GM23338 (cell line): Measurements from ENCODE around the gene NARS2. TPM values are rescaled to one million over a fixed set of nuclear protein-coding genes. Genes with fewer than 3 reads are reported as not detected.

Experiments
- ATAC-seq: fragments of 200-7000 bp; cut with Tn5 transposase; 3 replicates; pipeline ENCODE4 v1.9.1; 2020
- DNase-seq: peaks from one replicate; pipeline ENCODE4 v3.0.0-alpha.2; 2015; ENCODE audit warnings: low spot score
- H2AFZ ChIP-seq: fragments of 200-600 bp; sonication (generic); 2 replicates; pipeline ENCODE4 v1.8.0; 2016; ENCODE audit warnings: antibody characterized with exemption, mild to moderate bottlenecking, moderate library complexity
- H3F3A ChIP-seq: fragments of 200-600 bp; sonication (generic); replicated peaks from 2 replicates; pipeline ENCODE4 v1.8.0; 2017; ENCODE audit warnings: antibody characterized with exemption, mixed run types, low read depth
- H3K27ac ChIP-seq: fragments of 200-600 bp; sonication (generic); 2 replicates; pipeline ENCODE4 v1.6.1; 2016; ENCODE audit warnings: low read depth
- H3K27me3 ChIP-seq: fragments of 200-600 bp; sonication (generic); 2 replicates; pipeline ENCODE4 v1.8.0; 2016; ENCODE audit warnings: mild to moderate bottlenecking, mixed run types, moderate library complexity; ENCODE audit not compliant: insufficient read depth
- H3K36me3 ChIP-seq: fragments of 200-600 bp; sonication (generic); 2 replicates; pipeline ENCODE4 v1.8.0; 2016; ENCODE audit warnings: mild to moderate bottlenecking; ENCODE audit not compliant: insufficient read depth
- H3K4me1 ChIP-seq: fragments of 200-600 bp; sonication (generic); 2 replicates; pipeline ENCODE4 v1.8.0; 2016; ENCODE audit warnings: mild to moderate bottlenecking, moderate library complexity; ENCODE audit not compliant: insufficient read depth
- H3K4me2 ChIP-seq: fragments of 200-600 bp; sonication (generic); 2 replicates; pipeline ENCODE4 v1.7.1; 2017; ENCODE audit warnings: mixed run types
- H3K4me3 ChIP-seq: fragments of 200-600 bp; sonication (generic); 2 replicates; pipeline ENCODE4 v1.6.1; 2016; ENCODE audit warnings: mixed run types
- H3K79me2 ChIP-seq: fragments of 200-600 bp; sonication (generic); replicated peaks from 2 replicates; pipeline ENCODE4 v1.8.0; 2017; ENCODE audit warnings: mild to moderate bottlenecking; ENCODE audit not compliant: insufficient read depth
- H3K9me2 ChIP-seq: fragments of 200-600 bp; sonication (generic); 2 replicates; pipeline ENCODE4 v1.8.0; 2017; ENCODE audit not compliant: insufficient read depth
- H4K20me1 ChIP-seq: fragments of 200-600 bp; sonication (generic); replicated peaks from 2 replicates; pipeline ENCODE4 v1.8.0; 2017; ENCODE audit warnings: mild to moderate bottlenecking; ENCODE audit not compliant: insufficient read depth
- H3K27ac Mint-ChIP-seq: 2 replicates; pipeline ENCODE4 v1.8.0; 2020; ENCODE audit warnings: inconsistent platforms, mild to moderate bottlenecking, moderate library complexity, mixed read lengths
- H3K27me3 Mint-ChIP-seq: 3 replicates; pipeline ENCODE4 v1.8.0; 2022; ENCODE audit warnings: low read depth, mild to moderate bottlenecking, moderate library complexity, mixed read lengths, inconsistent platforms; ENCODE audit not compliant: insufficient read depth, poor library complexity
- H3K36me3 Mint-ChIP-seq: 3 replicates; pipeline ENCODE4 v1.8.0; 2021; ENCODE audit warnings: low read depth, mild to moderate bottlenecking, inconsistent platforms, moderate library complexity, mixed read lengths
- H3K4me1 Mint-ChIP-seq: 3 replicates; pipeline ENCODE4 v1.8.0; 2020; ENCODE audit warnings: mild to moderate bottlenecking, inconsistent platforms, mixed read lengths
- H3K4me3 Mint-ChIP-seq: 3 replicates; pipeline ENCODE4 v1.8.0; 2021; ENCODE audit warnings: moderate library complexity, mild to moderate bottlenecking, inconsistent platforms, mixed read lengths
- H3K9me3 Mint-ChIP-seq: 3 replicates; pipeline ENCODE4 v1.8.0; 2020; ENCODE audit warnings: moderate library complexity, mild to moderate bottlenecking, inconsistent platforms, mixed read lengths
- CREB1 ChIP-seq: fragments of 250-450 bp; sonication (Bioruptor Pico); IDR thresholded peaks from 2 replicates; pipeline ENCODE4 v1.5.0; 2020; ENCODE audit warnings: low read depth, mild to moderate bottlenecking, moderate library complexity
- ETS1 ChIP-seq: IDR thresholded peaks from 2 replicates; pipeline ENCODE4 v1.6.1; 2016; ENCODE audit warnings: antibody characterized with exemption
- EZH2 ChIP-seq: fragments of 200-600 bp; sonication (generic); IDR thresholded peaks from one replicate; pipeline ENCODE4 v1.8.0; 2017; ENCODE audit warnings: antibody characterized with exemption, mild to moderate bottlenecking, low read depth; ENCODE audit not compliant: unreplicated experiment
- EZH2phosphoT487 ChIP-seq: fragments of 200-600 bp; sonication (generic); IDR thresholded peaks from one replicate; pipeline ENCODE4 v1.8.1; 2018; ENCODE audit warnings: antibody characterized with exemption; ENCODE audit not compliant: unreplicated experiment
- JUNB ChIP-seq: IDR thresholded peaks from one replicate; pipeline ENCODE4 v1.6.1; 2016; ENCODE audit warnings: antibody characterized with exemption; ENCODE audit not compliant: unreplicated experiment
- NANOG ChIP-seq: IDR thresholded peaks from 2 replicates; pipeline ENCODE4 v1.6.1; 2016; ENCODE audit warnings: antibody characterized with exemption, borderline replicate concordance
- POLR2AphosphoS5 ChIP-seq: IDR thresholded peaks from 2 replicates; pipeline ENCODE4 v1.6.1; 2016; ENCODE audit warnings: antibody characterized with exemption, low read depth
- REST ChIP-seq: IDR thresholded peaks from one replicate; pipeline ENCODE4 v1.6.1; 2018; ENCODE audit warnings: antibody characterized with exemption; ENCODE audit not compliant: unreplicated experiment
- STAT1 ChIP-seq: IDR thresholded peaks from one replicate; pipeline ENCODE4 v1.6.1; 2016; ENCODE audit warnings: antibody characterized with exemption; ENCODE audit not compliant: unreplicated experiment
- ZNF114 ChIP-seq: fragments of 250-450 bp; sonication (Bioruptor Pico); IDR thresholded peaks from 2 replicates; pipeline ENCODE4 v1.5.0; 2020; ENCODE audit warnings: mild to moderate bottlenecking, moderate library complexity
- ZNF331 ChIP-seq: fragments of 250-450 bp; sonication (Bioruptor Pico); IDR thresholded peaks from 2 replicates; pipeline ENCODE4 v1.5.0; 2020; ENCODE audit warnings: low read depth, mild to moderate bottlenecking, moderate library complexity
- polyA plus RNA-seq: library from polyadenylated mRNA; unstranded; fragments of >200 nt; fragmentation: Nextera tagmentation; extraction: Ambion mirVana; gene quantifications from 2 replicates; pipeline ENCODE4 v1.2.1, GENCODE V29; 2016
- total RNA-seq: library from RNA; depleted of rRNA; stranded (reverse); fragments of >200 nt; shearing (Covaris generic); gene quantifications from 2 replicates; pipeline ENCODE4 v1.2.3, GENCODE V29; 2014
- TF ChIP-seq, protein P1 (sequence below): fragments of 250-450 bp; sonication (Bioruptor Pico); IDR thresholded peaks from 2 replicates; pipeline ENCODE4 v1.5.0; 2020; ENCODE audit warnings: mild to moderate bottlenecking, moderate library complexity
- TF ChIP-seq, protein P2 (sequence below), 2 experiments: fragments of 200-600 bp in 1 of 2; sonication (generic) in 1 of 2; conservative IDR thresholded peaks; 2 replicates each; pipeline versions ENCODE4 v1.5.1 to v1.6.1; 2016 to 2017; ENCODE audit warnings: antibody characterized with exemption in 2 of 2, low read depth in 2 of 2, mild to moderate bottlenecking in 2 of 2, moderate library complexity in 1 of 2

Gene NARS2
- total and polyA plus RNA-seq, 2 experiments from 2014 or later = 45.7 to 62.0 TPM

DNA sequence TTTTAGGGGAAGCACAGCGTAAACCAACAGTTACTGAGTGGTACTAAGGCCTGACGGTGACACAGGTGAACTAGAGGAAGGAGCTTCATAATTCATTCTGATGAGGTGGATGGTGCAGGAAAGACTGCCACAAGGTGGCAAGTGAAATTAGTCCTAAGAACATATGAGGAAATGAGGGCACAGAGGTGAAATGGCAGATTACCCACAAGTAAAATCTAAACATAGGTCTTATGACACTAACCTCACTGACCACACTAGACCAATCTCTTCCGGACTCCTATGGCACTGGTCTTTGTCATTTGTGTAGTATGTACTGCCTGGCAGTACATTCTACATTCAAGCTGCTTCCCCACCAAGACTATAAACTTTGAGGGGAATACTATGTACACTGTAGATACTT is 177.3 kb downstream of the NARS2 start:
- Mint-ChIP-seq H3K27me3 (peaks cover 12% of the 10 kb centered on the region), H3K27ac (no peak overlapping the region), H3K9me3 (no peaks in the 10 kb centered on the region), H3K36me3 (no peaks in the 10 kb centered on the region), H3K4me3 (no peak overlapping the region), H3K4me1 (peaks cover 23% of the 10 kb centered on the region)
- H3K79me2 ChIP-seq = no peaks in the 10 kb centered on the region
- ATAC-seq (no peak), DNase-seq (no peak)
- H4K20me1 ChIP-seq = no peaks in the 10 kb centered on the region; the same call in 1 of the 2 replicates
- H3K4me1 ChIP-seq = peaks cover 13% of the 10 kb centered on the region; the same call in 1 of the 2 replicates
- no peak overlapping the region for H3K4me2 ChIP-seq
- no peaks in the 10 kb centered on the region for H3K36me3 ChIP-seq
- no peak for TF ChIP-seq STAT1
- no peak for TF ChIP-seq JUNB
- TF ChIP-seq CREB1 (CRISPR knock-in tag) = no peak
- no peak for TF ChIP-seq NANOG
- TF ChIP-seq, protein P1, sequence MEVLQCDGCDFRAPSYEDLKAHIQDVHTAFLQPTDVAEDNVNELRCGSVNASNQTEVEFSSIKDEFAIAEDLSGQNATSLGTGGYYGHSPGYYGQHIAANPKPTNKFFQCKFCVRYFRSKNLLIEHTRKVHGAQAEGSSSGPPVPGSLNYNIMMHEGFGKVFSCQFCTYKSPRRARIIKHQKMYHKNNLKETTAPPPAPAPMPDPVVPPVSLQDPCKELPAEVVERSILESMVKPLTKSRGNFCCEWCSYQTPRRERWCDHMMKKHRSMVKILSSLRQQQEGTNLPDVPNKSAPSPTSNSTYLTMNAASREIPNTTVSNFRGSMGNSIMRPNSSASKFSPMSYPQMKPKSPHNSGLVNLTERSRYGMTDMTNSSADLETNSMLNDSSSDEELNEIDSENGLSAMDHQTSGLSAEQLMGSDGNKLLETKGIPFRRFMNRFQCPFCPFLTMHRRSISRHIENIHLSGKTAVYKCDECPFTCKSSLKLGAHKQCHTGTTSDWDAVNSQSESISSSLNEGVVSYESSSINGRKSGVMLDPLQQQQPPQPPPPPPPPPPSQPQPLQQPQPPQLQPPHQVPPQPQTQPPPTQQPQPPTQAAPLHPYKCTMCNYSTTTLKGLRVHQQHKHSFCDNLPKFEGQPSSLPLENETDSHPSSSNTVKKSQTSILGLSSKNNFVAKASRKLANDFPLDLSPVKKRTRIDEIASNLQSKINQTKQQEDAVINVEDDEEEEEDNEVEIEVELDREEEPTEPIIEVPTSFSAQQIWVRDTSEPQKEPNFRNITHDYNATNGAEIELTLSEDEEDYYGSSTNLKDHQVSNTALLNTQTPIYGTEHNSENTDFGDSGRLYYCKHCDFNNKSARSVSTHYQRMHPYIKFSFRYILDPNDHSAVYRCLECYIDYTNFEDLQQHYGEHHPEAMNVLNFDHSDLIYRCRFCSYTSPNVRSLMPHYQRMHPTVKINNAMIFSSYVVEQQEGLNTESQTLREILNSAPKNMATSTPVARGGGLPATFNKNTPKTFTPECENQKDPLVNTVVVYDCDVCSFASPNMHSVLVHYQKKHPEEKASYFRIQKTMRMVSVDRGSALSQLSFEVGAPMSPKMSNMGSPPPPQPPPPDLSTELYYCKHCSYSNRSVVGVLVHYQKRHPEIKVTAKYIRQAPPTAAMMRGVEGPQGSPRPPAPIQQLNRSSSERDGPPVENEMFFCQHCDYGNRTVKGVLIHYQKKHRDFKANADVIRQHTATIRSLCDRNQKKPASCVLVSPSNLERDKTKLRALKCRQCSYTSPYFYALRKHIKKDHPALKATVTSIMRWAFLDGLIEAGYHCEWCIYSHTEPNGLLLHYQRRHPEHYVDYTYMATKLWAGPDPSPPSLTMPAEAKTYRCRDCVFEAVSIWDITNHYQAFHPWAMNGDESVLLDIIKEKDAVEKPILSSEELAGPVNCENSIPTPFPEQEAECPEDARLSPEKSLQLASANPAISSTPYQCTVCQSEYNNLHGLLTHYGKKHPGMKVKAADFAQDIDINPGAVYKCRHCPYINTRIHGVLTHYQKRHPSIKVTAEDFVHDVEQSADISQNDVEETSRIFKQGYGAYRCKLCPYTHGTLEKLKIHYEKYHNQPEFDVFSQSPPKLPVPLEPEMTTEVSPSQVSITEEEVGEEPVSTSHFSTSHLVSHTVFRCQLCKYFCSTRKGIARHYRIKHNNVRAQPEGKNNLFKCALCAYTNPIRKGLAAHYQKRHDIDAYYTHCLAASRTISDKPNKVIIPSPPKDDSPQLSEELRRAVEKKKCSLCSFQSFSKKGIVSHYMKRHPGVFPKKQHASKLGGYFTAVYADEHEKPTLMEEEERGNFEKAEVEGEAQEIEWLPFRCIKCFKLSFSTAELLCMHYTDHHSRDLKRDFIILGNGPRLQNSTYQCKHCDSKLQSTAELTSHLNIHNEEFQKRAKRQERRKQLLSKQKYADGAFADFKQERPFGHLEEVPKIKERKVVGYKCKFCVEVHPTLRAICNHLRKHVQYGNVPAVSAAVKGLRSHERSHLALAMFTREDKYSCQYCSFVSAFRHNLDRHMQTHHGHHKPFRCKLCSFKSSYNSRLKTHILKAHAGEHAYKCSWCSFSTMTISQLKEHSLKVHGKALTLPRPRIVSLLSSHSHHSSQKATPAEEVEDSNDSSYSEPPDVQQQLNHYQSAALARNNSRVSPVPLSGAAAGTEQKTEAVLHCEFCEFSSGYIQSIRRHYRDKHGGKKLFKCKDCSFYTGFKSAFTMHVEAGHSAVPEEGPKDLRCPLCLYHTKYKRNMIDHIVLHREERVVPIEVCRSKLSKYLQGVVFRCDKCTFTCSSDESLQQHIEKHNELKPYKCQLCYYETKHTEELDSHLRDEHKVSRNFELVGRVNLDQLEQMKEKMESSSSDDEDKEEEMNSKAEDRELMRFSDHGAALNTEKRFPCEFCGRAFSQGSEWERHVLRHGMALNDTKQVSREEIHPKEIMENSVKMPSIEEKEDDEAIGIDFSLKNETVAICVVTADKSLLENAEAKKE (CRISPR knock-in tag) = no peak
- no peak for TF ChIP-seq ZNF331
- TF ChIP-seq POLR2AphosphoS5 = no peak
- no peak for TF ChIP-seq REST
- TF ChIP-seq EZH2phosphoT487 = no peak
- TF ChIP-seq, protein P2, sequence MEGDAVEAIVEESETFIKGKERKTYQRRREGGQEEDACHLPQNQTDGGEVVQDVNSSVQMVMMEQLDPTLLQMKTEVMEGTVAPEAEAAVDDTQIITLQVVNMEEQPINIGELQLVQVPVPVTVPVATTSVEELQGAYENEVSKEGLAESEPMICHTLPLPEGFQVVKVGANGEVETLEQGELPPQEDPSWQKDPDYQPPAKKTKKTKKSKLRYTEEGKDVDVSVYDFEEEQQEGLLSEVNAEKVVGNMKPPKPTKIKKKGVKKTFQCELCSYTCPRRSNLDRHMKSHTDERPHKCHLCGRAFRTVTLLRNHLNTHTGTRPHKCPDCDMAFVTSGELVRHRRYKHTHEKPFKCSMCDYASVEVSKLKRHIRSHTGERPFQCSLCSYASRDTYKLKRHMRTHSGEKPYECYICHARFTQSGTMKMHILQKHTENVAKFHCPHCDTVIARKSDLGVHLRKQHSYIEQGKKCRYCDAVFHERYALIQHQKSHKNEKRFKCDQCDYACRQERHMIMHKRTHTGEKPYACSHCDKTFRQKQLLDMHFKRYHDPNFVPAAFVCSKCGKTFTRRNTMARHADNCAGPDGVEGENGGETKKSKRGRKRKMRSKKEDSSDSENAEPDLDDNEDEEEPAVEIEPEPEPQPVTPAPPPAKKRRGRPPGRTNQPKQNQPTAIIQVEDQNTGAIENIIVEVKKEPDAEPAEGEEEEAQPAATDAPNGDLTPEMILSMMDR (conservative IDR thresholded peaks at IDR 0.05; ENCODE audit: low read depth in 2 of 2) = no peak
- no peak for TF ChIP-seq ETS1
- TF ChIP-seq ZNF114 = no peak
- no peak for TF ChIP-seq EZH2
- H3K27ac ChIP-seq = no peak overlapping the region
- H3K4me3 ChIP-seq = no peak overlapping the region
- no peaks in the 10 kb centered on the region for H3K9me2 ChIP-seq
- H2AFZ ChIP-seq = no peak overlapping the region
- no peaks in the 10 kb centered on the region for H3F3A ChIP-seq
- H3K27me3 ChIP-seq = peaks cover 23% of the 10 kb centered on the region; the same call in 1 of the 2 replicates
